A549 (cell line): Measurements from ENCODE around the gene DDX25. TPM values are rescaled to one million over a fixed set of nuclear protein-coding genes. Genes with fewer than 3 reads are reported as not detected.

Source experiments
- ATAC-seq, 2 experiments: fragments of 200-7000 bp in 1 of 2; fragments of >200 bp in 1 of 2; cut with Nextera tagmentation in 1 of 2; cut with Tn5 transposase in 1 of 2; 3 replicates each; pipeline versions ENCODE4 v1.8.0 to v1.9.1; 2018 to 2020; ENCODE audit warnings: mild to moderate bottlenecking in 1 of 2, moderate library complexity in 1 of 2
- CTCF ChIA-PET: fragments of 300-600 bp; sonication (Branson Sonifier 250); formaldehyde crosslinking; extraction: SDS; loops from one replicate; lab custom pipeline; 2021; ENCODE audit warnings: antibody characterized with exemption, inconsistent platforms; lab: Yijun Ruan, JAX
- POLR2A ChIA-PET: fragments of 350-600 bp; formaldehyde crosslinking; extraction: SDS; loops from one replicate; lab custom pipeline; 2021; ENCODE audit warnings: antibody characterized with exemption, inconsistent platforms; lab: Yijun Ruan, JAX
- DNase-seq, 2 experiments: peaks; one replicate each; pipeline versions ENCODE4 v3.0.0 to v3.0.0-alpha.2; 2011 to 2016; ENCODE audit warnings: low read depth in 1 of 2, low spot score in 1 of 2
- FAIRE-seq: peaks from 2 replicates; lab custom pipeline; 2011; peaks lifted over from hg19 to GRCh38; lab: Jason Lieb, UNC
- H3K27ac ChIP-seq, 2 experiments: fragments of >200 bp; sonication (Bioruptor Twin); formaldehyde crosslinking; 3 replicates each; pipeline ENCODE4 v1.5.1; 2016 to 2017
- H3K4me1 ChIP-seq: fragments of >200 bp; sonication (Bioruptor Twin); formaldehyde crosslinking; 3 replicates; pipeline ENCODE4 v1.6.1; 2016
- H3K4me2 ChIP-seq: fragments of >200 bp; sonication (Bioruptor Twin); formaldehyde crosslinking; 3 replicates; pipeline ENCODE4 v1.6.1; 2016
- H3K4me3 ChIP-seq: fragments of >200 bp; sonication (Bioruptor Twin); formaldehyde crosslinking; 3 replicates; pipeline ENCODE4 v1.5.1; 2016
- H3K9me3 ChIP-seq: fragments of >200 bp; sonication (Bioruptor Twin); formaldehyde crosslinking; 3 replicates; pipeline ENCODE4 v1.6.1; 2016
- CBX2 ChIP-seq: fragments of 200-600 bp; sonication (generic); IDR thresholded peaks from 2 replicates; pipeline ENCODE4 v1.6.1; 2016; ENCODE audit warnings: low read depth, mild to moderate bottlenecking, borderline replicate concordance
- EHF ChIP-seq: fragments of 250-450 bp; sonication (Bioruptor Pico); IDR thresholded peaks from 2 replicates; pipeline ENCODE4 v1.5.0; 2020; ENCODE audit warnings: mild to moderate bottlenecking
- EHMT2 ChIP-seq: fragments of 200-600 bp; sonication (generic); IDR thresholded peaks from 2 replicates; pipeline ENCODE4 v1.6.1; 2016; ENCODE audit warnings: antibody characterized with exemption, low read depth, mild to moderate bottlenecking, moderate library complexity
- FOXS1 ChIP-seq: fragments of 250-450 bp; sonication (Bioruptor Pico); IDR thresholded peaks from 2 replicates; pipeline ENCODE4 v1.5.0; 2020; ENCODE audit warnings: mild to moderate bottlenecking, moderate library complexity
- GATA3 ChIP-seq: IDR thresholded peaks from 2 replicates; pipeline ENCODE4 v1.6.1; 2012; ENCODE audit warnings: borderline replicate concordance
- HDAC2 ChIP-seq: fragments of 200-600 bp; sonication (generic); IDR thresholded peaks from 2 replicates; pipeline ENCODE4 v1.6.1; 2016
- HOXA7 ChIP-seq: fragments of 250-450 bp; sonication (Bioruptor Pico); IDR thresholded peaks from 2 replicates; pipeline ENCODE4 v1.5.0; 2020; ENCODE audit warnings: mild to moderate bottlenecking, moderate library complexity
- HOXB13 ChIP-seq: fragments of 250-450 bp; sonication (Bioruptor Pico); IDR thresholded peaks from 2 replicates; pipeline ENCODE4 v1.5.0; 2020; ENCODE audit warnings: low read depth, mild to moderate bottlenecking, moderate library complexity
- HOXB5 ChIP-seq: fragments of 250-450 bp; sonication (Bioruptor Pico); IDR thresholded peaks from 2 replicates; pipeline ENCODE4 v1.5.0; 2020; ENCODE audit warnings: mild to moderate bottlenecking, moderate library complexity
- JUN ChIP-seq, 2 experiments: fragments of >200 bp; sonication (Bioruptor Twin); formaldehyde crosslinking; IDR thresholded peaks; 2 replicates in 1 of 2; 3 replicates in 1 of 2; pipeline ENCODE4 v1.6.1; 2016 to 2017
- KDM1A ChIP-seq: fragments of 200-600 bp; sonication (generic); IDR thresholded peaks from 2 replicates; pipeline ENCODE4 v1.6.1; 2016; ENCODE audit warnings: low read depth, mild to moderate bottlenecking
- KDM5A ChIP-seq: fragments of 200-600 bp; sonication (generic); IDR thresholded peaks from 2 replicates; pipeline ENCODE4 v1.6.1; 2016; ENCODE audit warnings: antibody characterized with exemption, mild to moderate bottlenecking
- MAFK ChIP-seq: fragments of 450-650 bp; IDR thresholded peaks from 2 replicates; pipeline ENCODE4 v1.6.1; 2014; ENCODE audit not compliant: partially characterized antibody
- NR3C1 ChIP-seq: fragments of >200 bp; sonication (Bioruptor Twin); formaldehyde crosslinking; IDR thresholded peaks from 3 replicates; pipeline ENCODE4 v1.6.1; 2017
- POLR2AphosphoS2 ChIP-seq: conservative IDR thresholded peaks from 2 replicates; pipeline ENCODE4 v1.6.1; 2012; ENCODE audit warnings: low read length, improper control_type of control experiment, inconsistent platforms
- TFCP2L1 ChIP-seq: fragments of 250-450 bp; sonication (Bioruptor Pico); IDR thresholded peaks from 2 replicates; pipeline ENCODE4 v1.5.0; 2021; ENCODE audit warnings: mild to moderate bottlenecking
- TP53 ChIP-seq: fragments of 250-450 bp; sonication (Bioruptor Pico); IDR thresholded peaks from 2 replicates; pipeline ENCODE4 v1.5.0; 2021; ENCODE audit warnings: mild to moderate bottlenecking, moderate library complexity
- ZC3H11A ChIP-seq: fragments of 450-650 bp; IDR thresholded peaks from 2 replicates; pipeline ENCODE4 v1.6.1; 2014; ENCODE audit warnings: antibody characterized with exemption, mild to moderate bottlenecking
- ZNF302 ChIP-seq: fragments of 250-450 bp; sonication (Bioruptor Pico); IDR thresholded peaks from 2 replicates; pipeline ENCODE4 v1.9.0; 2021; ENCODE audit warnings: inconsistent platforms, mild to moderate bottlenecking, moderate library complexity
- WGBS: methylation state at CpG from one replicate; pipeline ENCODE4 v1.1.6; 2017; ENCODE audit errors: missing lambda C conversion rate; 5-methylcytosine and 5-hydroxymethylcytosine counted together
- polyA plus RNA-seq, 4 experiments: library from polyadenylated mRNA; depleted of rRNA in 3 of 4; stranded (reverse); fragments of >200 nt; fragmentation: RNase III in 1 of 4; extraction: RNeasy Plus Mini Kit Qiagen cat#74134 plus additional on column Dnase treatment in 1 of 4; gene quantifications; 2 replicates in 3 of 4; 3 replicates in 1 of 4; pipeline ENCODE4 v1.2.3, GENCODE V29; 2011 to 2017
- TF ChIP-seq, protein P1 (sequence below): fragments of >200 bp; sonication (Bioruptor Twin); formaldehyde crosslinking; IDR thresholded peaks from 3 replicates; pipeline ENCODE4 v1.6.1; 2016
- TF ChIP-seq, protein P2 (sequence below): fragments of >200 bp; sonication (Bioruptor Twin); formaldehyde crosslinking; IDR thresholded peaks from 2 replicates; pipeline ENCODE4 v1.6.1; 2016
- TF ChIP-seq, protein P3 (sequence below): fragments of >200 bp; sonication (Bioruptor Twin); formaldehyde crosslinking; IDR thresholded peaks from 3 replicates; pipeline ENCODE4 v1.5.1; 2016
- TF ChIP-seq, protein P4 (sequence below): IDR thresholded peaks from 2 replicates; pipeline ENCODE4 v1.6.1; 2012; ENCODE audit warnings: low read depth, borderline replicate concordance

DDX25 gene
- polyA plus RNA-seq, 2 of the 4 experiments (the other 2 are of a cell fraction) = 0.01 TPM; not detected in 1

DNA sequence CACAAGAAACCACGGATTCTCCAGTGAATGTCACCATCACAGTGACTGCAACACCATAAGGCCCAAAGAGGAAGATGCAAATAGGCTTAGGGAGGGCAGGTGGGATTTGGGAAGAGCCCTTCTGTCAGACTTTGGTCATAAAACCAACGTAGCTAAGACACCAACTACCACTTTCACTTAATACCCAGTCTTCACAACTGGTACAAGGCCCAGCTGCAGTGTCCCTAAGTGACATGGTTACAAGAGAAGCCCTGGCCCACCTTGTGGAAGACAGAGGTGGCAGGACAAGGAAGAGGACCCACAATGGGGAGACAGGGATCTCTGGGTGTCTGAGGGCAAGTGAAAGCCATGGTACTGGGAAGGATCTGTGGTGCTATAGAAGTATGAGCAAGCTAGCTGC, 51.5 kb downstream of the DDX25 start (continued):
- TF ChIP-seq EHMT2 (no peak), ZC3H11A (no peak), TP53 (CRISPR knock-in tag) (no peak), TFCP2L1 (CRISPR knock-in tag) (no peak)
- TF ChIP-seq, protein P1, sequence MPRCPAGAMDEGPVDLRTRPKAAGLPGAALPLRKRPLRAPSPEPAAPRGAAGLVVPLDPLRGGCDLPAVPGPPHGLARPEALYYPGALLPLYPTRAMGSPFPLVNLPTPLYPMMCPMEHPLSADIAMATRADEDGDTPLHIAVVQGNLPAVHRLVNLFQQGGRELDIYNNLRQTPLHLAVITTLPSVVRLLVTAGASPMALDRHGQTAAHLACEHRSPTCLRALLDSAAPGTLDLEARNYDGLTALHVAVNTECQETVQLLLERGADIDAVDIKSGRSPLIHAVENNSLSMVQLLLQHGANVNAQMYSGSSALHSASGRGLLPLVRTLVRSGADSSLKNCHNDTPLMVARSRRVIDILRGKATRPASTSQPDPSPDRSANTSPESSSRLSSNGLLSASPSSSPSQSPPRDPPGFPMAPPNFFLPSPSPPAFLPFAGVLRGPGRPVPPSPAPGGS = no peak
- TF ChIP-seq, protein P2, sequence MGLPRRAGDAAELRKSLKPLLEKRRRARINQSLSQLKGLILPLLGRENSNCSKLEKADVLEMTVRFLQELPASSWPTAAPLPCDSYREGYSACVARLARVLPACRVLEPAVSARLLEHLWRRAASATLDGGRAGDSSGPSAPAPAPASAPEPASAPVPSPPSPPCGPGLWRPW = no peak

DNA sequence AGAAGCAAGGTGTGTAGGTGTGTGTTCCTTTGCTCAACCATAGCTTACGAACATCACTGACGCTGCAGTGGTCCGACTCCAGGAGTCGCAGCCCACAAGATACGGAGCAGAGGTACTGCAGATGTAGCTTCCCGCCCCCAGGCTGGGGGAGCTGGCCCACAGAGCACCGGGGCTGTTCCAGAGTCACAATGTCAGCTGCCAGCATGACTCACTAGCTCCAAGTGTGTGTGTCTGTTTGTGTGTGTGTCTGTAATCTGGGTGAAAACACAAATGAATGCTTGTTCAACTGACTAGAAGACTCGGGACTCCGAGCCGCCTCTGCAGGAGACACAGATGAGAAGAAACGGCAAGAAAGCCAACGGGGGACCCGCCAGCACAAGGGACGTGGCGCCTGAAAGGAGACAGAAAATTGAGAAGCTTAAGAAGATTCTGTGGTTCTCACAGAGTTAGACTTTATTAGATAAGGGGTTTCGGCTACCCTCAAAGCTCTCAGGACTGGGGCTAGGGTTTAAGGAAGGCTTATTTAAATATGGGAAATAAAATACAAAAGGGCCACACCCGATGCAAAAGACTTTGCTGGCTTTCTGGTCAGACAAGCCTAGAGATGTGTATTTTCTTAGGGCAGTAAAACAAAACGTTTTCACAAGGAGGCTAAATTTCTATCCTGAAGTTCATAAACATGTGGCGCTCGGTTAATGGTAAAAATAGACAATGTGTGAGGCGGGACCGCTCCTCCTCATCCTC, 52.3 kb downstream of the DDX25 start:
- CTCF ChIA-PET = no interaction called here
- no peak for DNase-seq
- no peak overlapping the region for H3K4me2 ChIP-seq
- no peak overlapping the region for H3K4me3 ChIP-seq
- no peak overlapping the region for H3K27ac ChIP-seq
- POLR2A ChIA-PET = no interaction called here
- FAIRE-seq = no peak
- no peaks in the 10 kb centered on the region for H3K4me1 ChIP-seq
- WGBS = 74% methylated on average over 19 of the region's 22 CpGs
- no peak for ATAC-seq
- no peaks in the 10 kb centered on the region for H3K9me3 ChIP-seq
- no peak for TF ChIP-seq CBX2

DNA sequence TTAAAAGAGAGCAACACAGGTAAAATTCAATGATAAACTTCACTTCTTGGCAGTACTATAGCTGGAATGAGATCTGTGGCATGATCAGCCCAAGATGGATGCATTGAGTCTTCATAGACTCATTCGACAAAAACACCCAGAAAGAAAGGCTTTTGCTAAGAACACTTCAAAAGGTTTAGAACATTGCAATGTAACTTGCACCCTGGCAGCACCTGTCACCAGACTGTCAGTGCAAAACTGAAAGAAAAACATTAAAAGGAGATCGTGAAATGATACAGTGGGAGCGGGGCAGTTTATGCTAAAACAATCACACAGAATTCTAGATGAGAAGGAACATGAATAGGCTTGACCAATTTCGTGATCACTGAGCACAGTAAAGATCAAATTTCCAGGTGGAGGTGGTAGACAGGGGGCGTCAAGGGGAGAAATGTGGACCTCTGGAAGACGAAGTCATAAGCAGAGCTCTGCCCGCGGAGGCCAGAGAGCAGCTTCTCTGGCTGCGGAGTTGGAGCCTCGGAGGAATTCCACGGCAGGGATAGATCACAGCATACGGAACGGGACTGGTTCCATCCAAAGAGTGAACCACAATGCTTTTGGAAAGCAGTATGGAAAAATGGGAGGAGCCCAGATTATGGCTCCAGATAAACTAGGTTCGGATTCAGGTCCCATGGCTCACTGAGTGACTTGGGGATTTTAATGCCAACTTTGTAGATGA, 53.5 kb downstream of the DDX25 start:
- H3K27ac ChIP-seq = no peak overlapping the region
- TF ChIP-seq, protein P3, sequence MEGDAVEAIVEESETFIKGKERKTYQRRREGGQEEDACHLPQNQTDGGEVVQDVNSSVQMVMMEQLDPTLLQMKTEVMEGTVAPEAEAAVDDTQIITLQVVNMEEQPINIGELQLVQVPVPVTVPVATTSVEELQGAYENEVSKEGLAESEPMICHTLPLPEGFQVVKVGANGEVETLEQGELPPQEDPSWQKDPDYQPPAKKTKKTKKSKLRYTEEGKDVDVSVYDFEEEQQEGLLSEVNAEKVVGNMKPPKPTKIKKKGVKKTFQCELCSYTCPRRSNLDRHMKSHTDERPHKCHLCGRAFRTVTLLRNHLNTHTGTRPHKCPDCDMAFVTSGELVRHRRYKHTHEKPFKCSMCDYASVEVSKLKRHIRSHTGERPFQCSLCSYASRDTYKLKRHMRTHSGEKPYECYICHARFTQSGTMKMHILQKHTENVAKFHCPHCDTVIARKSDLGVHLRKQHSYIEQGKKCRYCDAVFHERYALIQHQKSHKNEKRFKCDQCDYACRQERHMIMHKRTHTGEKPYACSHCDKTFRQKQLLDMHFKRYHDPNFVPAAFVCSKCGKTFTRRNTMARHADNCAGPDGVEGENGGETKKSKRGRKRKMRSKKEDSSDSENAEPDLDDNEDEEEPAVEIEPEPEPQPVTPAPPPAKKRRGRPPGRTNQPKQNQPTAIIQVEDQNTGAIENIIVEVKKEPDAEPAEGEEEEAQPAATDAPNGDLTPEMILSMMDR = no peak
- TF ChIP-seq MAFK (no peak), FOXS1 (CRISPR knock-in tag) (no peak), EHF (CRISPR knock-in tag) (no peak), ZNF302 (CRISPR knock-in tag) (no peak), KDM5A (no peak), NR3C1 (no peak), GATA3 (no peak), HDAC2 (no peak), KDM1A (no peak), HOXA7 (CRISPR knock-in tag) (no peak), HOXB5 (CRISPR knock-in tag) (no peak), POLR2AphosphoS2 (no peak), TP53 (CRISPR knock-in tag) (no peak), JUN (IDR thresholded peaks at IDR 0.05) (no peak), HOXB13 (CRISPR knock-in tag) (no peak)
- TF ChIP-seq, protein P4, sequence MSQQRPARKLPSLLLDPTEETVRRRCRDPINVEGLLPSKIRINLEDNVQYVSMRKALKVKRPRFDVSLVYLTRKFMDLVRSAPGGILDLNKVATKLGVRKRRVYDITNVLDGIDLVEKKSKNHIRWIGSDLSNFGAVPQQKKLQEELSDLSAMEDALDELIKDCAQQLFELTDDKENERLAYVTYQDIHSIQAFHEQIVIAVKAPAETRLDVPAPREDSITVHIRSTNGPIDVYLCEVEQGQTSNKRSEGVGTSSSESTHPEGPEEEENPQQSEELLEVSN = no peak
- TF ChIP-seq, protein P2 = no peak
- H3K4me2 ChIP-seq = no peak overlapping the region
- WGBS = 79% methylated on average over 14 of the region's 14 CpGs
- H3K4me1 ChIP-seq = no peaks in the 10 kb centered on the region
- no peak for FAIRE-seq
- ATAC-seq = no peak
- CTCF ChIA-PET = no interaction called here
- H3K9me3 ChIP-seq = peaks cover 2% of the 10 kb centered on the region; the same call in 2 of the 3 replicates
- no peak for DNase-seq
- H3K4me3 ChIP-seq = no peak overlapping the region
- POLR2A ChIA-PET = no interaction called here
